SU-DHL-6 (cell line): ENCODE data around the gene HNRNPA1L2.

Experiments used
- CTCF ChIP-seq: fragments of 200-600 bp; sonication (generic); IDR thresholded peaks from one replicate; pipeline ENCODE4 v1.5.1; 2017; ENCODE audit warnings: antibody characterized with exemption, mild to moderate bottlenecking, low read length, moderate library complexity; ENCODE audit not compliant: insufficient read depth, poor library complexity, severe bottlenecking
- EZH2phosphoT487 ChIP-seq: fragments of 200-600 bp; sonication (generic), shearing (Covaris generic); conservative IDR thresholded peaks from 2 replicates; pipeline ENCODE4 v1.6.1; 2018; ENCODE audit warnings: mild to moderate bottlenecking, antibody characterized with exemption, low read length, moderate library complexity, mixed read lengths

GRCh38 chr13:52597676-52598075 lies 44.6 kb upstream of the HNRNPA1L2 start:
- no peak for TF ChIP-seq CTCF
- TF ChIP-seq EZH2phosphoT487 = no peak
